Middle frontal gyrus (tissue), 1 donor: ENCODE data around the gene CCDC88C.

Experiments used
- DNase-seq: peaks from one replicate; pipeline ENCODE4 v3.0.0-alpha.2; 2015; ENCODE audit warnings: low spot score; ENCODE audit errors: extremely low spot score

The CCDC88C gene

GRCh38 chr14:91291786-91292405, 125.7 kb downstream of the CCDC88C start:
- no peak for DNase-seq

GRCh38 chr14:91290986-91291385, 126.6 kb downstream of the CCDC88C start:
- DNase-seq = no peak

GRCh38 chr14:91289464-91289863, 128.2 kb downstream of the CCDC88C start:
- DNase-seq = no peak

GRCh38 chr14:91288876-91289275, 128.7 kb downstream of the CCDC88C start:
- no peak for DNase-seq

GRCh38 chr14:91286530-91286937, 131.1 kb downstream of the CCDC88C start:
- DNase-seq = peak; percentile 74

- no peak for DNase-seq
Measured at GRCh38 chr14:91284791-91285548, 132.7 kb downstream of the CCDC88C start.

- no peak for DNase-seq
Measured at GRCh38 chr14:91284146-91284790, 133.4 kb downstream of the CCDC88C start.

- DNase-seq = no peak
Measured at GRCh38 chr14:91283666-91284065, 134.0 kb downstream of the CCDC88C start.

- DNase-seq = no peak
Measured at GRCh38 chr14:91282954-91283645, 134.5 kb downstream of the CCDC88C start.

- no peak for DNase-seq
Measured at GRCh38 chr14:91281346-91281745, 136.3 kb downstream of the CCDC88C start.

- no peak for DNase-seq
Measured at GRCh38 chr14:91280129-91280528, 137.5 kb downstream of the CCDC88C start.

GRCh38 chr14:91279354-91279753, 138.3 kb downstream of the CCDC88C start:
- no peak for DNase-seq

GRCh38 chr14:91278383-91278715, 139.3 kb downstream of the CCDC88C start:
- no peak for DNase-seq

GRCh38 chr14:91277546-91278382, 139.9 kb downstream of the CCDC88C start:
- no peak for DNase-seq

- DNase-seq = no peak
Measured at GRCh38 chr14:91274796-91275195, 142.8 kb downstream of the CCDC88C start.

GRCh38 chr14:91273885-91274273, 143.7 kb downstream of the CCDC88C start:
- DNase-seq = no peak

GRCh38 chr14:91273273-91273884, 144.2 kb downstream of the CCDC88C start:
- DNase-seq = no peak

- DNase-seq = no peak
Measured at GRCh38 chr14:91272341-91273272, 145.0 kb downstream of the CCDC88C start.

- no peak for DNase-seq
Measured at GRCh38 chr14:91271639-91272038, 146.0 kb downstream of the CCDC88C start.

- DNase-seq = no peak
Measured at GRCh38 chr14:91270619-91271018, 147.0 kb downstream of the CCDC88C start.
